RWPE2 (cell line): Measurements from ENCODE around the gene TFAP2A.

Experiments
- ATAC-seq: fragments of 200-7000 bp; cut with Tn5 transposase; 3 replicates; pipeline ENCODE4 v1.9.1; 2021; ENCODE audit warnings: low read depth
- DNase-seq: peaks from one replicate; pipeline ENCODE4 v3.0.0-alpha.2; 2020; ENCODE audit warnings: low spot score
- H3K27ac ChIP-seq: fragments of 450-650 bp; 2 replicates; pipeline ENCODE4 v1.5.1; 2017; ENCODE audit warnings: mild to moderate bottlenecking; ENCODE audit not compliant: poor library complexity, severe bottlenecking
- H3K27me3 ChIP-seq: fragments of 250-450 bp; sonication (Bioruptor Pico); 2 replicates; pipeline ENCODE4 v1.5.1; 2021; ENCODE audit warnings: mild to moderate bottlenecking, moderate library complexity; ENCODE audit not compliant: insufficient read depth, poor library complexity, severe bottlenecking
- H3K36me3 ChIP-seq: fragments of 250-450 bp; sonication (Bioruptor Pico); 2 replicates; pipeline ENCODE4 v1.5.1; 2020; ENCODE audit warnings: low read depth, mild to moderate bottlenecking, moderate library complexity
- H3K4me1 ChIP-seq: fragments of 250-450 bp; sonication (Bioruptor Pico); 2 replicates; pipeline ENCODE4 v1.5.1; 2021; ENCODE audit warnings: mild to moderate bottlenecking, moderate library complexity; ENCODE audit not compliant: insufficient read depth, poor library complexity, severe bottlenecking
- H3K4me3 ChIP-seq: fragments of 250-450 bp; sonication (Bioruptor Pico); 2 replicates; pipeline ENCODE4 v1.5.1; 2021; ENCODE audit warnings: mild to moderate bottlenecking, moderate library complexity; ENCODE audit not compliant: severe bottlenecking
- H3K9me3 ChIP-seq: fragments of 250-450 bp; sonication (Bioruptor Pico); 2 replicates; pipeline ENCODE4 v1.5.1; 2021; ENCODE audit warnings: mild to moderate bottlenecking, moderate library complexity; ENCODE audit not compliant: severe bottlenecking
- CTCF ChIP-seq: fragments of 450-650 bp; IDR thresholded peaks from one replicate; pipeline ENCODE4 v1.5.1; 2017; ENCODE audit warnings: mild to moderate bottlenecking, moderate library complexity; ENCODE audit not compliant: poor library complexity, severe bottlenecking

Gene TFAP2A

DNA sequence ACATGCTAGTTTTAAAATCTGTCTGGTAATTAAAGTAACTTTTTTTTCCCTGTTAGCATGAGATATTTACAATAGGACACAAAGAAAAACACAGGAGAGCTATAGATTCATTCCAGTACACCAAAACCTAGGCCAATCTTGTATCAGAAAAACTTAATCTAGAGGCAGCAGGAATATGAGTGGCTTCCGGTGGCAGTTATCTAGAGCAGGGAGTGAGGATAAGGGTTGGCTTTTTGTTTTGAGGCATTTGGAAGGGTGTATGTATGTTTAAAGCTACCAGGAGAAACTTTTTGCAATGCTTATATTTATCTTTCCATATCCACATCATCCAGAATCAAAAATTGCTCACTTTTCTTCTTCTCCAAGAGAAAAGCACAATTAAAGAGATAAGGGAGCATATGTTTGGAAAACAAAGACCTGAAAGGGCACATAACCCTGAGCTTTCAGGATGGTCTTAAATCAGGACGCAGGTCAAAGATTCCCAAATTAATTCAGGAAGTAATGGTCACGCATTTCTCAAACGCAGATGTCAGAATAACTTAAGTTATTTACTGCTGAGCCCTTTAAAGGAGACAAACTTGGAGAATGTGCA, 13.1 kb downstream of the TFAP2A start:
- DNase-seq (no peak), ATAC-seq (no peak)
- no peaks in the 10 kb centered on the region for H3K27me3 ChIP-seq
- peak overlapping the region; percentile 91 for H3K27ac ChIP-seq
- TF ChIP-seq CTCF = no peak
- H3K4me3 ChIP-seq = no peak overlapping the region
- no peaks in the 10 kb centered on the region for H3K9me3 ChIP-seq
- peaks cover 53% of the 10 kb centered on the region for H3K4me1 ChIP-seq
- H3K36me3 ChIP-seq = peaks cover 89% of the 10 kb centered on the region

DNA sequence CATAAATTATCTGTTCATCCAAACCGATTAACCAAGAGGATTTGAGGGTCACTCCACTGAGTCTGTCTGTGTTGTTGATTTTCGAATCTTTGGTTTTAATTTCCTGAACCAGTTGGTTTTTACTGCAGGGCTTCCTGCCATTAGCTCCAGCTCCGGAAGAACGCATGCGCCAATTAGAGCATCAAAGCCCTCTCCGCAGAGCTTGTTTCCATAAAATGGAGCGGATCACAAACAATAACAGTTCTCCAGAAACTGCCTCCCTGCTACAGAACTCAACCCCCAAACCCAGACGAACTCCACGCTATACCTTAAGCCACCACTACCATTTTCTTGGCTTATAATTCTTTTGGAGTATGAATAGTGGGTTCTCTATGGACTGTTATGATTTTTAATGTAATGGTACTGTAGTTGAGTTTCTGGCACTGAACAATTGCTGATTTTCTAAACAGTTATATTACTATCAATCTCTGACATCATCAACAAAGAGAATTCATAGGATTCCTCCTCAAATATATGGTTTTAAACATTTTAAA, 13.8 kb downstream of the TFAP2A start:
- Histone ChIP-seq H3K4me3 (no peak overlapping the region), H3K9me3 (no peaks in the 10 kb centered on the region), H3K36me3 (peaks cover 85% of the 10 kb centered on the region), H3K27me3 (no peaks in the 10 kb centered on the region), H3K4me1 (peaks cover 48% of the 10 kb centered on the region), H3K27ac (peak overlapping the region; percentile 91)
- no peak for DNase-seq
- TF ChIP-seq CTCF = no peak
- no peak for ATAC-seq

GRCh38 chr6:10400330-10400729, 14.5 kb downstream of the TFAP2A start:
- DNase-seq (no peak), ATAC-seq (peak; percentile 12)
- peak overlapping the region; percentile 91 for H3K27ac ChIP-seq
- H3K27me3 ChIP-seq = no peaks in the 10 kb centered on the region
- H3K36me3 ChIP-seq = peaks cover 77% of the 10 kb centered on the region
- H3K9me3 ChIP-seq = no peaks in the 10 kb centered on the region
- TF ChIP-seq CTCF = no peak
- peaks cover 41% of the 10 kb centered on the region for H3K4me1 ChIP-seq
- H3K4me3 ChIP-seq = no peak overlapping the region

DNA sequence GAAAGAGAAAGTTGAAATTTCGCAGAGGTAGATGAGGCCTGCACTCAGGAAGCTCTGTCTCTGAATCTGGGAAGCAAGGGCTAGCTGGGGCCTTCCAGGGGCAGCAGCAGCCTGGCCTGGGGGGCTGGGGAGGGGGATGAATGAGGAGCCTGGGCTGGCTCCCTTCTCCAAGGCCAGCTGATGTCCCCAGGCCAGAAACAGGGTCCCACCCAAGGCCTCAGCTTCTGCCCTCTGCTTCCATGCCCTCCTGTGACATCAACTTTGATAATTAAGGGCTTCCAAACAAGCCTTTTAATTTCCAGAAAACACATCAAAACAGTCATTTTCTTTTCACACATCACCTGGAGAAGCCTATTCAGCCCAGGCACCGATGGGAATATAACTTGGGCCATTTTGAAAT, 15.4 kb downstream of the TFAP2A start:
- no peaks in the 10 kb centered on the region for H3K27me3 ChIP-seq
- peaks cover 69% of the 10 kb centered on the region for H3K36me3 ChIP-seq
- no peak overlapping the region for H3K4me3 ChIP-seq
- DNase-seq (no peak), ATAC-seq (no peak)
- peak overlapping the region; percentile 91 for H3K27ac ChIP-seq
- TF ChIP-seq CTCF = no peak
- peaks cover 41% of the 10 kb centered on the region for H3K4me1 ChIP-seq
- no peaks in the 10 kb centered on the region for H3K9me3 ChIP-seq
